Measurements from ENCODE around the gene PDIK1L. TPM values are rescaled to one million over a fixed set of nuclear protein-coding genes. Genes with fewer than 3 reads are reported as not detected.

Gene PDIK1L
- total and polyA plus RNA-seq, 9 of the 15 experiments (the other 6 are each of a cell fraction or from before 2014, with no cell fraction given): 12.8 to 30.2 (median 21.5) TPM

- TF ChIP-seq RBM39 (optimal IDR thresholded peaks at IDR 0.05; ENCODE audit: low read depth, low read length): no peak
- TF ChIP-seq PURB (CRISPR knock-in tag; IDR thresholded peaks at IDR 0.05; ENCODE audit: low read depth): no peak
- no peak for TF ChIP-seq ZHX1 (conservative IDR thresholded peaks at IDR 0.05; ENCODE audit: low read length)
- TF ChIP-seq CREB1 (IDR thresholded peaks at IDR 0.05): no peak
- TF ChIP-seq CREB1 (CRISPR knock-in tag; IDR thresholded peaks at IDR 0.05): no peak; the same call in 1 of the 2 replicates
- TF ChIP-seq GATA2 (CRISPR knock-in tag; IDR thresholded peaks at IDR 0.05): 0 out of 2 replicates have a peak, but pooled peaks have one; percentile 41
- no peak for TF ChIP-seq E4F1 (CRISPR knock-in tag; IDR thresholded peaks at IDR 0.05; ENCODE audit: borderline replicate concordance)
- peak in 1 of 2 experiments; percentile 72 for TF ChIP-seq AFF1 (IDR thresholded peaks at IDR 0.05; ENCODE audit: low read depth in 1 of 2, partially characterized antibody in 2 of 2)
- TF ChIP-seq E2F4 (CRISPR knock-in tag; IDR thresholded peaks at IDR 0.05; ENCODE audit: low read depth): no peak
- no peak for TF ChIP-seq SETDB1 (IDR thresholded peaks at IDR 0.05; ENCODE audit: low read length)
- TF ChIP-seq TCF3 (CRISPR knock-in tag; IDR thresholded peaks at IDR 0.05): no peak; the same call in 1 of the 2 replicates
- TF ChIP-seq BACH1 (tag; IDR thresholded peaks at IDR 0.05): peak; percentile 70
- TF ChIP-seq CCAR2 (IDR thresholded peaks at IDR 0.05; ENCODE audit: low read depth, low read length): no peak
- TF ChIP-seq TCF15 (CRISPR knock-in tag; IDR thresholded peaks at IDR 0.05): no peak
These were observed 11.7 kb downstream of the PDIK1L start (continued) for GRCh38 chr1:26122988-26123973.
